DMS153 treated with DMSO at 0.1 percent for 48 hours (cell line): Measurements from ENCODE around the gene TBC1D2B.

Experiments used
- DNase-seq: peaks from one replicate; lab custom pipeline; 2025; ENCODE audit not compliant: unreplicated experiment; lab: John Stamatoyannopoulos, UW

TBC1D2B gene

DNA sequence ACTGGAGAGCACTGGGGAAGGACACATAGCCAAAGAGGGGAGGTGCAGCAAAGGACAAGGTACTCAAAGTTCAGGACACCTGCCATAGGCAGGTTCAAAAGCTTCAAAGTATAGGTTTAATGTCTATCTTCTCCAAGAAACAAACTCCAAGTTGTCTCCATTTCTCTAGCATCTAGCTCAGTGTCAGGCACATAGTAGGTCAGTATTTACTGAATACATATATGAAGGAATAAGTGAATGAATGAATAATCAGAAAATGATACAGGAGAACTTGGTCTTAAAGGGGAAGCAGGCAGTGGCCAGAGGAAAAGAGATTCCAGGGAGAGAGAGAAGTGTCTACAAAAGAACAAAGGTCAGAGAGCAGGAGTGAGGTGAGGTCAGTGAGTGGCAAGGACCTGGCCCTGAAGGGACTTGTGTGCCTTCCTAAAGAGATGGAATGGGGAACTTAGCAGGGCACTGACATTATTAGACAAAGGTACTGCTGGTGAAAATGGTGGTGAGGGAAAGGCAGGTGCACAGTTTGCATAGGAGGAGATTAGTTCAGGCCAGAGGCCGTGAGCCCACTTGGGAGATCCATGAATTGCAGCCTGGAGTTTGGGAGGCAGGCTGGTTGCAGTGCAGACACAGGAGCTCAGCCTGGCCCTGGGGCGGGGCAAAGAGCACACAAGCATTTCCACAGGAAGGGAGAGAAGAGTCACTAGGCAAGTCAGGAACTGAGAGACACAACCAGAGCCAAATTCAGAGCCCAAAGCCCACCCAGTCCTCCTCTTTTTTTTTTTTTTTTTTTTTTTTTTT is 21.4 kb downstream of the TBC1D2B start:
- no peak for DNase-seq

DNA sequence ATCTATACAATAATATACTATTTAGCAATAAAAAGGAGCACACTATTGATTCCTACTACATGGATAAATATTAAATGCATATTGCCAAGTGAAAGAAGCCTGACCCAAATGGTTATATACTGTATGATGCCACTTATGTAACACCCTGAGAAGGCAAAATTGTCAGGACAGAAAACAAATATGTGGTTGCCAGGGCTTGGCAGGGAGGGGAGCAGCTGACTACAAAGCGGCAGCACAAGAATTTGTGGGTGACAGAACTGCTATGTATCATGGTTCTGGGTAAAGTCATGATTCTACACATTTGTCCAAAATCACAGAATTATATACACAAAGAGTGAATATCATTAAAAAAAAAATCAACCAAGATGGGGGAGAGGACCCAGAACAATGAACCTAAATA is 22.5 kb downstream of the TBC1D2B start:
- no peak for DNase-seq

DNA sequence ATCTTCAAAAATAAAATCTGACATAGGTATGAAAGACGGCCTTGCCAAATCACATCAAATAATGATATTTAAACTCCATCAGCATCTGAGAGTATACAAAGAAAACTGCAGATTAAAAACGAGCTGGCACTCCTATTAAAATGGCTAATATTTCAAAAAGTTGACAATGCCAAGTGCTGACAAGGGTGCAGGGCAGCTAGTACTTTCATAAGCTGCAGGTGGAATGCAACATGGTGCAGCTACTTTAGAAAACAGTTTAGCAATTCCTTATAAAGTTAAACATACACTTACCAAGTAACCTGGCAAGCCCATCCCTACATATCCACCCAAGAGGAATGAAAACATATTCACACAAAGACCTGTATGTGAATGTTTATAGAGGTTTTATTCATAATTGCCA is 23.0 kb downstream of the TBC1D2B start:
- DNase-seq = no peak

DNA sequence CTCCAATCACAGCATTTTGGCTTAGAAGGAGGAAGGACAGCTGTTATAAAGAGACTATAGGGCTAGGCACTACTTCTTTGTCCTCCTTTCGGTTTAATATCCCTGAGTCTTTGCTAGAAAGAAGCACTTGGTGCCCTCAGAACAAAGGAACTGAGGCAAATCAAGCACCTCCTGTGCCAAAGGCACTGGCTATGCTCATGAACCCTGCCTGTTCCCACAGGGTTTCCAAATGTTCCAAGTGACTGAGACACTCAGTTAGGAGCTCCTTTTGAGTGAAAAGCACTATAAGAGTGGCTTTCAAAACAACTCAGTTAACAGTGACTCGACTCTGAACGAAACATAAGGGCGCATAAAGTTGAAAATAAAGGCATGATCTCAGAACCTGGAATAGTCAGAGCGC is 25.0 kb downstream of the TBC1D2B start:
- DNase-seq = no peak

- no peak for DNase-seq
These were observed 25.5 kb downstream of the TBC1D2B start for GRCh38 chr15:78052001-78052401.

DNA sequence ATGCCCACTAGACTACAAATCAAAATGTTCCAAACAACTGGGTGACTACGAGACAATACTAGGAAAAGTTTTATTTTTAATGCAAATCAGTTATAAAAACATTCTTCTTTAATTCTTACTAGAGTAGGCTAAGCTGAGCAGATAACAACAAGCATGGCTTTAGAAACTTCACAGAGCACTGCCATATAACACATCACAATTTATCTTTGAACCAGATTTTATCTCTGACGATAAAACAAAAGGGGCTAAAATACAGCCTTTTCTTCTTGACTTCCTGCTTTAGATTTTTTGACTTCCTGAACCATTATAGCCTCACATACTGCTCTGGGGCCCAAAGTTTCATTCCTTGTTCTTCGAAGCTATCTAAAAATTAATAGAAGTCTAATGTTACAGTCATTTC is 25.9 kb downstream of the TBC1D2B start:
- DNase-seq = no peak

GRCh38 chr15:78050826-78051225 is 26.7 kb downstream of the TBC1D2B start:
- no peak for DNase-seq

- no peak for DNase-seq
These were observed 27.1 kb downstream of the TBC1D2B start for GRCh38 chr15:78050441-78050809.

GRCh38 chr15:78049691-78050440 is 27.6 kb downstream of the TBC1D2B start:
- DNase-seq = no peak

DNA sequence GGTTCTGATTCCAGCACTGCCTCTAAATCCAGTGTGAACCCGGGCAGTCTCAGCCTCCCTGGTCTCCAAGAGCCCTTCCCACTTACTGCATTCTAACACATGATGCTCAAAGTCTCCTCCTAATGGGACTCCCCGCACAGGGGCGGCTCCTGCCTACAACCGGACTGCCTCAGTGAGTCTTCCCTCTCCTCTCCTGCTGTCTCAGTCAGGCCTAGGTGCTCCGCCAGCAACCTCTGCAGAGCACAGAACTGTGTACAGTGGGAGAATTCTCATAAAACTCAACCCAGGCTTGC is 28.9 kb downstream of the TBC1D2B start:
- no peak for DNase-seq

DNA sequence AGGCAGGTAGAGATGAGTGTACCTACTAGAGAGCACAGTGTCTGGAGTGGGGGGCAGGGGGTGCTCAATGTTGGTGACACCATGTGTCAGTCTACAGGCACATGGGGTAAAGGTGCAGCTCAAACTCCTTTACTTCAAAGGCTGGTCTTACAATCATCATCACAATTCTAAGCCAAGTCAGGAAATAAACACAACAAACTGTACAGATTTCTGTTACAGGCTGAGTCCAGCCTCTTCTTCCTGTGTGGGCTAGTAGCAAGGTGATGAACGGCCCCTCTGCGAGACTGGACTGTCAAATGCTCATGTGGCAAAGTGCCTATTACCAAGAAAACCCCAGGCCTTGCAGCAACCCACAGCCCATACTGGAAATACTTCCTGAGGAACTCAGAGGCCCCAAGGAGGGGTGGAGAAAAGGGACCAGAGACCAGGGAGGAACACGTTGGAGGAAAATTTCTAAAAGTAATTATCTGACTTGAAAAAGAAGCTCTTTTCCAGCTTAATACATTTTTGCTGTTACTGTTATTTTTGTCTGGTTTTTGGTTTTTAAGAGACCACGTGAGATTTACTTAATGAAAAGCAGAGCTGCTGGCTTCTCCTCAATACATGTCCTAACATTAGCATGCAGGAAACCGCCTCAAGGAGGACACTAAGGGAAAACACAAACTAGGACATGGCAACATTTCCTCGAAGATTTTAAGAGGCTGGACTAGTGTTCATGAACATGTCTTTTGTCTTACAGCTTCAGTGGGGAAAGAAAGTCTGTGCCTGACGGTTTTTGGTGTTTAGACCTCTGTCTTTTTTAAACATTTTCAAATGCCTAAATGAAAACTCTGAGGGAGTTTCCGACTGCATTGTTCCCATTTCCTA is 29.5 kb downstream of the TBC1D2B start:
- DNase-seq = no peak

- no peak for DNase-seq
These were observed 30.6 kb downstream of the TBC1D2B start for GRCh38 chr15:78046796-78047341.

DNA sequence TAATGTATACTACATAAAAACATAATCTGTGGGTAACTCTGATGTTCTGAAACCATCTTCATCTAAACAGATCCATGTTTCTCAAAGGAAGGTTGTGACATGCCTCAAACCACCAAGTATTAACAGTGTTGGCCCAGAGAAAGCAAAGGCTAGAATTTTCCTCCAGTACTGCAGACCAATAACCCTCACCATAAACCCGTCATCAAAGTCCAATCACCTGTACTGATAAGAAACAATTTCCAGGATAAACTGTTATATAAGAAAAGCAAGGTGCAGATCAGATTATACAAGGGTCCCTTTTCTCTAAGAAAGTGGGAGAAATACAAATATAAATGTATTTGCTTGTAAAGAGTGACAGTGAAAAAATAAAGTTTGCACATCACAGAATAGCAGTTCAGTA is 32.3 kb downstream of the TBC1D2B start:
- DNase-seq = no peak

- DNase-seq = no peak
These were observed 32.9 kb downstream of the TBC1D2B start for GRCh38 chr15:78044407-78045155.

GRCh38 chr15:78041946-78042345 is 35.6 kb downstream of the TBC1D2B start:
- DNase-seq = no peak

DNA sequence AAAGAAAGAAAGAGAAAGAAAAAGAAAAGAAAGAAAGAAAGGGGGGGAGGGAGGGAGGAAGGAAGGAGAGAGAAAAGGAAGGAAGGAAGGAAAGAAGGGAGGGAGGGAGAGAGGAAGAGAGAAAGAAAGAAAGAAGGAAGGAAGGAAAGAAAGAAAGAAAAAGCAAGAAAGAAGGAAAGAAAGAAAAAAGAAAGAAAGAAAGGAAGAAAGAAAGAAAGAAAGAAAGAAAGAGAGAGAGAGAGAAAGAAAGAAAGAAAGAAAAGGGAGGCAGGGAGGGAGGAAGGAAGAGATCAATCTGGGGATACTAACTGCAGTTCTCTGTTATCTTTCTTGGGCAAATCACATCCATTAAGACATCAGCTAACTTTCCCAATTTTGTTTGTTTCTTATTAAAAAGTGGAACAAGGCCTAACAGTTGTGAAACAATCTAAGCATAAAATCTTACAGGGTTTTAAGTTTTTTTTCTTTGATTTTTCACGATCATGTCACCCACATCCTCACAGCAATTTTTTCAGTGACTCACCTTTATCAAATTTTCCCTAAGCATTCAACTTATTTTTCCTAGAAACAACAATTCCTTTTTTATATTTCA is 36.8 kb downstream of the TBC1D2B start:
- DNase-seq = no peak

- DNase-seq = no peak
These were observed 38.8 kb downstream of the TBC1D2B start for GRCh38 chr15:78038585-78039247.

- no peak for DNase-seq
These were observed 39.7 kb downstream of the TBC1D2B start for GRCh38 chr15:78037779-78038305.

GRCh38 chr15:78037328-78037727 is 40.2 kb downstream of the TBC1D2B start:
- DNase-seq = no peak
